SU-DHL-6 (cell line): Measurements from ENCODE around the gene SMPD3.

ENCODE experiments used
- EZH2phosphoT487 ChIP-seq: fragments of 200-600 bp; sonication (generic), shearing (Covaris generic); conservative IDR thresholded peaks from 2 replicates; pipeline ENCODE4 v1.6.1; 2018; ENCODE audit warnings: mild to moderate bottlenecking, antibody characterized with exemption, low read length, moderate library complexity, mixed read lengths
- TF ChIP-seq, protein P1 (sequence below): fragments of 200-600 bp; sonication (generic); IDR thresholded peaks from one replicate; pipeline ENCODE4 v1.5.1; 2017; ENCODE audit warnings: antibody characterized with exemption, mild to moderate bottlenecking, low read length, moderate library complexity; ENCODE audit not compliant: insufficient read depth, poor library complexity, severe bottlenecking

- TF ChIP-seq, protein P1, sequence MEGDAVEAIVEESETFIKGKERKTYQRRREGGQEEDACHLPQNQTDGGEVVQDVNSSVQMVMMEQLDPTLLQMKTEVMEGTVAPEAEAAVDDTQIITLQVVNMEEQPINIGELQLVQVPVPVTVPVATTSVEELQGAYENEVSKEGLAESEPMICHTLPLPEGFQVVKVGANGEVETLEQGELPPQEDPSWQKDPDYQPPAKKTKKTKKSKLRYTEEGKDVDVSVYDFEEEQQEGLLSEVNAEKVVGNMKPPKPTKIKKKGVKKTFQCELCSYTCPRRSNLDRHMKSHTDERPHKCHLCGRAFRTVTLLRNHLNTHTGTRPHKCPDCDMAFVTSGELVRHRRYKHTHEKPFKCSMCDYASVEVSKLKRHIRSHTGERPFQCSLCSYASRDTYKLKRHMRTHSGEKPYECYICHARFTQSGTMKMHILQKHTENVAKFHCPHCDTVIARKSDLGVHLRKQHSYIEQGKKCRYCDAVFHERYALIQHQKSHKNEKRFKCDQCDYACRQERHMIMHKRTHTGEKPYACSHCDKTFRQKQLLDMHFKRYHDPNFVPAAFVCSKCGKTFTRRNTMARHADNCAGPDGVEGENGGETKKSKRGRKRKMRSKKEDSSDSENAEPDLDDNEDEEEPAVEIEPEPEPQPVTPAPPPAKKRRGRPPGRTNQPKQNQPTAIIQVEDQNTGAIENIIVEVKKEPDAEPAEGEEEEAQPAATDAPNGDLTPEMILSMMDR: no peak
- no peak for TF ChIP-seq EZH2phosphoT487
These were observed 62.9 kb downstream of the SMPD3 start for GRCh38 chr16:68385371-68385770.
